Stimulated activated naive CD8-positive, alpha-beta T cell treated with anti-CD3 and anti-CD28 coated beads, Interleukin-15, amount 100 ng/mL, for 72 hours (primary cell): Measurements from ENCODE around the gene DNAAF1.
"Not testable (repeated sequence)": the region's sequence is repeated elsewhere in the genome, so short reads cannot be mapped to it uniquely, and the experiment has no call there.

Experiments
- ATAC-seq: fragments of 150-1000 bp; cut with Tn5 transposase; 2 replicates; pipeline ENCODE4 v1.10.0; 2021; ENCODE audit warnings: mild to moderate bottlenecking, moderate library complexity
- DNase-seq, 2 donors: peaks; one replicate each; pipeline ENCODE4 v3.0.0; 2021 to 2022
- H3K27ac Mint-ChIP-seq, 2 donors: one replicate each; pipeline ENCODE4 v1.8.0; 2022; ENCODE audit warnings: mild to moderate bottlenecking in 2 of 2, mixed read lengths in 2 of 2, moderate library complexity in 2 of 2
- H3K27me3 Mint-ChIP-seq: one replicate; pipeline ENCODE4 v1.8.0; 2022; ENCODE audit warnings: mixed read lengths
- H3K4me1 Mint-ChIP-seq: one replicate; pipeline ENCODE4 v1.8.0; 2022; ENCODE audit warnings: mild to moderate bottlenecking, mixed read lengths
- H3K4me3 Mint-ChIP-seq, 2 donors: one replicate each; pipeline ENCODE4 v1.8.0; 2022; ENCODE audit warnings: mild to moderate bottlenecking in 2 of 2, mixed read lengths in 2 of 2, moderate library complexity in 1 of 2
- H3K9me3 Mint-ChIP-seq, 2 donors: one replicate each; pipeline ENCODE4 v1.8.0; 2022; ENCODE audit warnings: mixed read lengths in 2 of 2

The DNAAF1 gene

DNA sequence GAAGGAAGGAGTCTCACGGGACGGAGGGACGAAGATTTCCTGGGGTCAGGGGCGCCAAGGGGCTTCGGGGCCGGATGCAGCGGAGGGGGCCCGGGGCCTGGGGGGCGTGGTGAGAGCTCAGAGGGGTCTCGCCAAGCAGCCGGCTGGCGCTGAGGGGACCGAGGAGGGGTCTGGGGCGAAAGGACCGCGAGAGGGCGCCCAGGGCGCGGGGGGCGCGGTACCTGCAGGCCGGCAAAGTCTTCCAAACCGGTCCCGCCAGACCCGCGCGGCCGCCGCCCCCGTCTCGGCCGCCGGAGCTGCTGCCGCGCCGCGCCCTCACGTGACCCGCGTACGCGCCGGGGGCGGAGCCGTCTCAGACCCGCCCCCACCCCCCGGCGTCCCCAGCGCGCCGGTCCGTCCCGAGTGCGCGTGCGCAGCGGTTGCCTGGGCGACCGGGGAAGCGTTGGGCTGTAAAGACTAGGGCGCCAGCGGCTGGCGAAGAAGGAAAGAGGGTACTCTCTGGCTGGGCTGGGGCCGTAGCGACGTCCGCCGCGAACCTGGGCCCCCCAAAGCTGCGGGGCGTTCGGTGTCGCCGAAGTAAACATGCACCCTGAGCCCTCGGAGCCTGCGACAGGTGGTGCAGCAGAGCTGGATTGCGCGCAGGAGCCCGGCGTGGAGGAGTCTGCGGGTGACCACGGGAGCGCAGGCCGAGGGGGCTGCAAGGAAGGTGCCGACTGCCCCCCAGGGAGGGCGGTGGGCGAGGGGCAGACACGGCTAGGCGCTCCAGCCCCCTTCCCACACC lies at the start of gene DNAAF1, which contains the start of gene HSDL1:
DNAAF1 (plus strand) TSS at position 450 of the 781 bp plus-strand sequence; CDS start at position 583, 133 bp downstream.
HSDL1 (minus strand) TSS at position 319 of the 781 bp plus-strand sequence. CDS start 13,856 bp downstream, outside the sequence.
- Mint-ChIP-seq H3K4me1 (peaks cover 28% of the 10 kb centered on the region), H3K4me3 (peak within 1 kb of the TSS; percentile 87 to 98), H3K27ac (peak within 1 kb of the TSS; percentile 70 to 92), H3K27me3 (peaks cover 9% of the 10 kb centered on the region), H3K9me3 (no peaks in the 10 kb centered on the region)
- DNase-seq (peak; percentile 90 to 94), ATAC-seq (peak; percentile 84)

DNA sequence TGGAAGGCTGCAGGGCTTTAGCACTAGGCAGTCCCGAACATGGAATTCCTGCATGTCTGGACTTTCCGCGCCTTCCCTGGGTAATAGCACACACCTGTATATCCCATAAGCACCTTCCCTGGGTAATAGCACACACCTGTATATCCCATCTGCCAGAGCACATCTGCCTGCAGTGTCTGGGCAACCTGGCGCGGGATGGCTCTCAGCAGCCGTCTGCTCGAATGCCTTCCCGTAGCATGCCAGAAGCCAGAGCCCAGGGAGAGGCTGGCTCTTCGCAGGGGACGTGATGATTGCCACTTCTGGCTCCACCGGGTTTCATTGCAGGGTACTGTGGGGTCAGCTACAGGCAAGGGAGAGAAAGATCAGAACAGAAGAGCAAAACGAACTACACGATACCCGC lies 49.6 kb upstream of the DNAAF1 start:
- H3K9me3 Mint-ChIP-seq, result no peaks in the 10 kb centered on the region
- no peak overlapping the region for H3K4me3 Mint-ChIP-seq
- H3K27me3 Mint-ChIP-seq, result no peaks in the 10 kb centered on the region
- H3K4me1 Mint-ChIP-seq, result peaks cover 17% of the 10 kb centered on the region
- H3K27ac Mint-ChIP-seq, result no peak overlapping the region
- ATAC-seq (no peak), DNase-seq (no peak)

DNA sequence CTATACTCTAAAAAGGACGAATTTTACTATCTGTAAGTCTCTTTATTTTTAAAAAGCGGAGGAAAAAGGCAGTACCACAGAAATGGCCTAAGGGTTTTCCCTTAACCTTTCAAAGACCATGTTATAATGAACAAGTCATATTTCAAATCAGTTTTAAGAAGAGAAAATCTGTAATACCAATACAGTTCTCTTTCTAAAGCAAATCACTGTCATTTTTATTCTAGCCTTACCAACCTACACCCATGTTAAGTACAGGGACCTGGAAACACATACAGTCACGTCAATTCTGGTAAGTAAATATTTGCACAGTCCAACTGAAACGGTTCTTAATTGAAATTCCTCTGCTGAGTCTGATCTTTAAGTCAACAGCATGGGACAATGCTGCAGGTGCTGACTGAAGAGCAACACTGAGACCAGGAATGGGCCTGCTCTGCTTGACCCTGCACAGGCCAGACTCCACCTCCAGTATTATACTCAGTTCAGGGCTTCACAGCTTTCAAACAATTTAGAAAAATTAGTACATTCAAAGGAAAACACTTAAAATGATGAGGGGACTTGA lies 48.6 kb upstream of the DNAAF1 start:
- no peak for ATAC-seq
- H3K27me3 Mint-ChIP-seq, result no peaks in the 10 kb centered on the region
- H3K9me3 Mint-ChIP-seq, result no peaks in the 10 kb centered on the region
- no peak overlapping the region for H3K27ac Mint-ChIP-seq
- H3K4me3 Mint-ChIP-seq, result no peak overlapping the region
- no peak for DNase-seq
- peaks cover 17% of the 10 kb centered on the region for H3K4me1 Mint-ChIP-seq

DNA sequence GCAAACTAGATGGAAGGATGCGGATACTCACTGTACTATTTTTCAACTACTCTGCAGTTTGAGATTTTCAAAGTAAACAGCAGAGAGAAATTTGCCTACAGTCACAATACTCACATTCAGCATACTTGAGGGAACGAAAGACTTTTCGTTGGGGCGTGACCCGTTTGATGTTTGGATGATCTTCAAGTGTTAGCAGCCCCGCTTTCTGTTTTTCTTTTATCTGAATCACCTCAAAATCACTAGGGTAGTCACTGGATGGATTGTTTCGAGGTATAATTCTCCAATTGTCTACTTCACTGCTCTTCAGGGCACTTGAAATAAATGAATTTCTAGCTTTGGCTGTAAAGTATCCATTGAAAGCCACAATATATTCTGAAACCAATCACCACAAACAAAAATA lies 46.2 kb upstream of the DNAAF1 start:
- Mint-ChIP-seq H3K9me3 (no peaks in the 10 kb centered on the region), H3K27me3 (no peaks in the 10 kb centered on the region), H3K27ac (no peak overlapping the region), H3K4me1 (peaks cover 22% of the 10 kb centered on the region), H3K4me3 (no peak overlapping the region)
- ATAC-seq (no peak), DNase-seq (no peak)

DNA sequence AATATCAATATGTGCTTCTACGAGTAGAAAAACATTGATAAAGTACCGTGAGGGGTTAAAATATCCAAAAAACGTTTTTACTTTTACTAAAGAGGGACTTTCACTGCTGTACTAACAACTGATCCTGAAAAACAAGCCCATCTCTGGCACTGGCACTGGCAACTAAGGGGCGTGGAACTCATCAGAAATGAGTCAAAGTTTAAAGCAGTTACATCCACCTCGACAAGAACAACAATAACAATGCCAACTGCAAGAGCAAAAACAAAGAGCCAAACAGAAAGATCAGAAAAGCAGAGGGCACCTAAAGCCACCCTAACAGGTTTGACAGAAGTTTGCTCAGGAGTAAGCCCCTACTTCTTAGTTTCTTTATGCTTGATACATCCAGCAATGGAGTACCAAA lies 41.4 kb upstream of the DNAAF1 start:
- Mint-ChIP-seq H3K9me3 (no peaks in the 10 kb centered on the region), H3K4me3 (no peak overlapping the region), H3K4me1 (peaks cover 46% of the 10 kb centered on the region), H3K27me3 (no peaks in the 10 kb centered on the region), H3K27ac (peak overlapping the region; percentile 56 to 58)
- no peak for DNase-seq
- ATAC-seq, result no peak

DNA sequence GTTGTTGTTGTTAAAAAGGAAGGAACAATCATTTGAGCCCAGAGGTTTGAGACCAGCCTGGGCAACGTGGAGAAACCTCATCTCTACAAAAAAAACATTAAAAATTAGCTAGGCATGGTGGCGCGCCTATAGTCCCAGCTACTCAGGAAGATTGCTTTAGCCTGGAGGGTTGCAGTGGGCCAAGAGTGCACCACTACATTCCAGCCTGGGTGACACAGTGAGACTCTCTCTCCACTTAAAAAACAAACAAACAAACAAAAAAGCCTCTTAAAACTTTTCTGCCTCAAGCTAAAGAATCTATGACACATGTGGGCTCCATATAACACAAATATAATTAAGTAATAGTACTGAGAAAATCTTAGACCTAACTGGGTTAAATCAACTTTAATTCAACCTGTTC lies 40.9 kb upstream of the DNAAF1 start:
- DNase-seq (no peak), ATAC-seq (no peak)
- Mint-ChIP-seq H3K4me3 (no peak overlapping the region), H3K27me3 (no peaks in the 10 kb centered on the region), H3K27ac (peak overlapping the region in 1 of 2 donors; percentile 20), H3K9me3 (no peaks in the 10 kb centered on the region), H3K4me1 (peaks cover 47% of the 10 kb centered on the region)

DNA sequence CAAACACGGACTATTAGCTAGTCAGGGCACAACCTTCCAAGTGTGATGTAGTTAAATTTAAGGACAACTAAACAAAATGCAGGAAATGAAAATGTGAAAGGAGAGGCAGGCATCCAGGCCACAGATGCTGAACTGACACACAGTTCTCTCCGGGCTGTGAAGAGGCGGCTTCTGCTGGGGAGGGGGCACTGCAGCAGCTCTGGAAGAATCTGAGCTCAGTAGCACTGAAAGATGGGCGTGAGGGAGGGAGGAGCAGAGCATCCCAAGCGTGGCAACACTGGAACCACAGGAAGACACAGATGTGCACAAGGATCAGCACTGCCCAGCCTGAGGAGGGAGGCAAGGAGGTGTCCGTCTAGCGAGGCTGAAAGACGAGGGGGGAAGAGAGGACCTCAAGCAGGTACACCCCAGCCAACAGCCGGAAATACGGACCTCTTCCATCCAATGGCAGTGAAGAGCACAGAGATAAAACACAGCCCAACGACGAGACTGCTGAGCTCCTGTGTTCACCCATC lies 39.8 kb upstream of the DNAAF1 start:
- peaks cover 45% of the 10 kb centered on the region for H3K4me1 Mint-ChIP-seq
- H3K4me3 Mint-ChIP-seq, result no peak overlapping the region
- DNase-seq (no peak), ATAC-seq (no peak)
- peak overlapping the region in 1 of 2 donors; percentile 59 for H3K27ac Mint-ChIP-seq
- H3K27me3 Mint-ChIP-seq, result no peaks in the 10 kb centered on the region
- H3K9me3 Mint-ChIP-seq, result no peaks in the 10 kb centered on the region

DNA sequence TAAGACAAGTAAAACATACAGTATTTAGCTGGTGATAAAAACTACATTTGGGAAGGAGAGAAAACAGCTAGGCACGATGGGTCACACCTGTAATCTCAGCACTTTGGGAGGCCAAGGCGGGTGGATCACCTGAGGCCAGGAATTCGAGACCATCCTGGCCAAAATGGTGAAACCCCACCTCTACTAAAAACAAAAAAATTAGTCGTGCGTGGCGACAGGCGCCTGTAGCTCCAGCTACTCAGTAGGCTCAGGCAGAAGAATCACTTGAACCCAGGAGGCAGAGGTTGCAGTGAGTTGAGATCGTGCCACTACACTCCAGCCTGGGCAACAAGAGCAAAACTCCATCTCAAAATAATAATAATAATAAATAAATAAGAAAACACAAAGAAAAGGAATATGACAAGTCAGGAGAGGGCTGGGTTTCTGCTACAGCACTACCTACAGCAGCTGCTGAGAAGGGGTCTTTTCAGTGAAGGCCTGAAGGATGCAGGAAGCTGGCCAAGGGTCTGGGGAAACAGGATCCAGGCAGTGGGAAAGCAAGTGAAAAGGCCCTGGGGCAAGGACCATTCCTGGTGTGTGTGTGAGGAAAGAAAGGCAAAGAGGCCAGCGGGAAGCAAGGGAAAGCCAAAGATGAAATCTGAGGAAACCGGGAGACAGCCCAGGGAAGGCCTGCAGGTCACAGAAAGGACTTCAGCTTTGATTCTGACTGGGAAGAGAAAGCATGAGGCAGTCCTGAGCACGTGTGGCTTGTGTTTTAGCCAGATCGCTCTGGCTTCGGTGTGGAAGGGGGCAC lies 39.0 kb upstream of the DNAAF1 start:
- H3K4me1 Mint-ChIP-seq, result peaks cover 53% of the 10 kb centered on the region
- H3K4me3 Mint-ChIP-seq, result no peak overlapping the region
- H3K27ac Mint-ChIP-seq, result peak overlapping the region in 1 of 2 donors; percentile 1
- H3K27me3 Mint-ChIP-seq, result no peaks in the 10 kb centered on the region
- ATAC-seq (no peak), DNase-seq (no peak)
- no peaks in the 10 kb centered on the region for H3K9me3 Mint-ChIP-seq

DNA sequence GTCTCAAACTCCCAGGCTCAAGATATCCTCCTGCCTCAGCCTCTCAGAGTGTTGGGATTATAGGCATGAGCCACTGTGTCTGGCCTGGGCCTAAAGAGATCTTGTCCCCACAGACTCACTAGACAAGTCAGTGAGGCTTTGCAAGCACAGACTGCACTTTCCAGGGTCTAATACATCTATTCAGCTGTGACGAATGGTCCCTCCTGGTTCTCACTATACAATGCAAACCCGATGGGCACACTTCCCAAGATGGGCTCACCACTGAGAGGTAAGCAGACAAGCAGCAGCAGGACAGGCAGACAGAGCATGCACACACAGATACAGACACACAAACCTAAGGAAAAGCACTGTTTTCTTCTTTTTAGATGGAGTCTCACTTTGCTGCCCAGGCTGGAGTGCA lies 37.2 kb upstream of the DNAAF1 start:
- no peak overlapping the region for H3K4me3 Mint-ChIP-seq
- DNase-seq (no peak), ATAC-seq (no peak)
- no peaks in the 10 kb centered on the region for H3K27me3 Mint-ChIP-seq
- peak overlapping the region in 1 of 2 donors; percentile 44 for H3K27ac Mint-ChIP-seq
- H3K9me3 Mint-ChIP-seq, result no peaks in the 10 kb centered on the region
- peaks cover 67% of the 10 kb centered on the region for H3K4me1 Mint-ChIP-seq

DNA sequence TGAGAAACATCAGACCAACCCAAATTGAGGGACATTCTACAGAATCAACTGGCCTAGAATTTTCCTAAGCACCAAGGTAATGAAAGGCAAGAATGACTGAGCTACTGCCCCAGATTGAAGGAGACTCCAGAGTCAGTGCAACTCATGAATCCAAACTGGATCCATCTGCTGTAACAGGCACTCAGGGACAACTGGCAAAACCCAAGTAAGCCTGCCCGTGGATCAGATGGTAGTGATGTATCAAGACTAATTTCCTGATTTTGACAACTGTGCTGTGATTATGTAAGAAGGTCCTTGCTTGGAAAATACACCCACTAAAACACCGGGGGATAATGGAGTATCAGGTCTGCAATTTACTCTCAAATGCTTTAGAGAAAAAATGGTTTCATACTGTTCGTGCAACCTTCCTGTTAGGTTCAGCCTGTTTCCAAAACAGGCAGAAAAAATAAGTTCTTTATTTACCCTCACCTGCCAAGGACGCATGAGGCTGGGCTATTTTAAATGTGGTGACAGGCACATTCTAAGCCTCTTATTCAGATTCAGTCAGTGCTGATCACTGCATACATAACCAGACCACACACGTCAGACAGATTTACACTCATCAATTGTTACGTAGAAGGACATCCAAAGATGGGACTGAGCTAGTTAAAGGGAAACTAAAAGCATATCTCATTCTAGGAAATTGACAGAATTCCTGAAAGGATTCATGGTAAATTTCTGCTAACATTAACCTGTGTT lies 35.3 kb upstream of the DNAAF1 start:
- Mint-ChIP-seq H3K9me3 (no peaks in the 10 kb centered on the region), H3K27me3 (no peaks in the 10 kb centered on the region), H3K4me1 (peaks cover 68% of the 10 kb centered on the region), H3K27ac (no peak overlapping the region), H3K4me3 (no peak overlapping the region)
- ATAC-seq, result no peak
- DNase-seq, result no peak

DNA sequence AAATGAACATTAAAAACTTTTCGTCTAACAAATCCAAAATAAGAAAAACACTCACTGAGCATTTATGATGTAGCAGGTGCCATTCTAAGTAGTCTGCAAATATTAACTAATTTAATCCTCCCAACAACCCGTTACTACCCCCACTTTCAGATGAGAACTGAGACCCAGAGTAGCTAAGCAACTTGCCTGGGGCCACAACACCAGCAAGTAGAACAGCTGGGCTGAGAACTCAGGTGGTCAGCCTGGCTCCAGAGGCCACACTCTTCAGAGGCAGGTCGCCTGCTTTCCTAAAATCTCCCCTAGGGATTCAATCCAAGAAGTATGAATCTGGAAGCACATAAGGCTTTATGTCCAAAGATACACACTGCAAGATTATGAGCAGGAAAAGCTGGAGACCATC lies 34.6 kb upstream of the DNAAF1 start:
- no peak overlapping the region for H3K4me3 Mint-ChIP-seq
- no peaks in the 10 kb centered on the region for H3K27me3 Mint-ChIP-seq
- peak overlapping the region in 1 of 2 donors; percentile 61 for H3K27ac Mint-ChIP-seq
- H3K4me1 Mint-ChIP-seq, result peaks cover 69% of the 10 kb centered on the region
- no peaks in the 10 kb centered on the region for H3K9me3 Mint-ChIP-seq
- ATAC-seq (no peak), DNase-seq (no peak)

DNA sequence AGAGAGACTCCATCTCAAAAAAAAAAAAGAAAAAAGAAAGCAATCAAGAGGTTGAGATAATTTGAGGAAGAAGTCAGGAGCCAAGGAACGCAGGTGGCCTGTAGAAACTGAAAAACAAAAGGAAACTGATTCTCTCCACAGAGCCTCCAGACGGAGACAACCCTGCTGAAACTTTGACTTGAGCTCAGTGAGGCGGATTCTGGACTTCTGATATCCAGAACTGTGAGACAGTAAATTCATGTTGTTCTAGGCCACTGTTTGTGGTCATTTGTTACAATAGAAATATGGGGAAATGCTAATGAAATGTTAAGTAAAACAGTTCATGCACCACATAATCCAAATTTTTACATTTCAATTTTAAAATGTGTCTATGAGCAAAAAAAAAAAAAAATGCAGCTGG lies 33.6 kb upstream of the DNAAF1 start:
- H3K27ac Mint-ChIP-seq, result no peak overlapping the region
- DNase-seq, result no peak
- H3K27me3 Mint-ChIP-seq, result no peaks in the 10 kb centered on the region
- no peaks in the 10 kb centered on the region for H3K9me3 Mint-ChIP-seq
- no peak for ATAC-seq
- H3K4me1 Mint-ChIP-seq, result peaks cover 64% of the 10 kb centered on the region
- peak overlapping the region in 1 of 2 donors; percentile 4 for H3K4me3 Mint-ChIP-seq

DNA sequence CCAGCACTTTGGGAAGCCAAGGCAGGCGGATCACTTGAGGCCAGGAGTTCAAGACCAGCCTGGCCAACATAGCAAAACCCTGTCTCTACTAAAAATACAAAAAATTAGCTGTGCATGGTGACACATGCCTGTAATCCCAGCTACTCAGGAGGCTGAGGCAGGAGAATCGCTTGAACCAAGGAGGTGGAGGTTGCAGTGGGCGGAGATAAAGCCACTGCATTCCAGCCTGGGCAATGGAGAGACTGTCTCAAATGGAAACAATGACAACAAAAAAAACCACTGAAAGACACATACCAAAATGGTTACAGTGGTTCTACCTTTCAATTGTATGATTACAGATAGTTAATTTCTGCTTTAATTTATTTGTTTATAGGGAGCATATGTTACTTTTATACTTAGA lies 33.2 kb upstream of the DNAAF1 start:
- not testable (repeated sequence) for H3K9me3 Mint-ChIP-seq, H3K27me3 Mint-ChIP-seq, H3K27ac Mint-ChIP-seq, ATAC-seq, H3K4me3 Mint-ChIP-seq
- peaks cover 61% of the 10 kb centered on the region for H3K4me1 Mint-ChIP-seq
- peak in 1 of 2 donors; percentile 21 for DNase-seq

DNA sequence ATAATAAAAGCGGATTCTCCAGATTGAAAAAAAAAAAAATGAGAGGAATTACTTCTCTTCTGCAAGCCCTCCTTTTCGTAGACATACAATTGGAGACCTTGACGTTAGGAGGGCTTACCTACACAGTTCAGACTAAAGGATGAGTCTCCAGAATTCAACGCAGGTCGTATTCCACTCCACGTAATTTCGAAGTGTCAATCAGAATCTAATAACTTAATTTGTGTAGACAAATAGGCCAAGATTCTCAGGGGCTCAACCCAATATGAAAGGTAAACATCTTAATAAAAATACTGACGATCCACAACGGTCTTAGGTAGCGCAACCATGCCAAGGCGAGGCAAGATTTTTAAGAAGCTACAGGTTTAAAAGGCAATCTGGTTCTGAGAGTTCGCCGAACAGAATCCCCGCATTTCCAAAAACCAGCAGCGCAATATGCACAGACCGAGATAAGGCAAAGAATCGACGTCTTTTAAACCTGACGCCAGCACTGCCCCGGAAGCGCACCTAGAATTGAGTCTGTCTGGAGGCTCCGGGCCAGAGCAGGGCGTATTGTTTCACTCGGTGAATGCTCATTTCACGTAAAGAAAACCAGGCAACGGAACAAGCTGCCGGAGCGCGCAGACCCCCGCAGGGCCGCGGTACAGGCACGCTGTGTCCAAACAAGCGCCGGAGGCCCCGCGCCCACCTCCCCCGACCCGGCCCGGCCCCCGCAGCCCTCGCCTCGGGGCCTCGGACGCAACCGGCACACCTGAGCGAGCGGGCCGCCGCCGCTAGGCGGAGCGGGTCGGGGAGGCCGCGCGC lies 29.0 kb upstream of the DNAAF1 start:
- Mint-ChIP-seq H3K9me3 (no peaks in the 10 kb centered on the region), H3K27me3 (no peaks in the 10 kb centered on the region), H3K27ac (peak overlapping the region; percentile 94 to 96), H3K4me3 (peak overlapping the region; percentile 95 to 96), H3K4me1 (peaks cover 30% of the 10 kb centered on the region)
- no peak for DNase-seq
- peak; percentile 68 for ATAC-seq
